ENCODE data around the gene GRK5.

- TF ChIP-seq CTCF (conservative IDR thresholded peaks at IDR 0.05) = no peak
- TF ChIP-seq EZH2 (IDR thresholded peaks at IDR 0.05; ENCODE audit: low read depth) = no peak
Observed at GRCh38 chr10:119401671-119402395, 194.5 kb downstream of the GRK5 start.

Data from PC-9 (cell line).